RWPE2 (cell line): ENCODE measurements around the gene SP140.

Experiments
- ATAC-seq: fragments of 200-7000 bp; cut with Tn5 transposase; 3 replicates; pipeline ENCODE4 v1.9.1; 2021; ENCODE audit warnings: low read depth
- DNase-seq: peaks from one replicate; pipeline ENCODE4 v3.0.0-alpha.2; 2020; ENCODE audit warnings: low spot score
- H3K27ac ChIP-seq: fragments of 450-650 bp; 2 replicates; pipeline ENCODE4 v1.5.1; 2017; ENCODE audit warnings: mild to moderate bottlenecking; ENCODE audit not compliant: poor library complexity, severe bottlenecking
- H3K27me3 ChIP-seq: fragments of 250-450 bp; sonication (Bioruptor Pico); 2 replicates; pipeline ENCODE4 v1.5.1; 2021; ENCODE audit warnings: mild to moderate bottlenecking, moderate library complexity; ENCODE audit not compliant: insufficient read depth, poor library complexity, severe bottlenecking
- H3K36me3 ChIP-seq: fragments of 250-450 bp; sonication (Bioruptor Pico); 2 replicates; pipeline ENCODE4 v1.5.1; 2020; ENCODE audit warnings: low read depth, mild to moderate bottlenecking, moderate library complexity
- H3K4me1 ChIP-seq: fragments of 250-450 bp; sonication (Bioruptor Pico); 2 replicates; pipeline ENCODE4 v1.5.1; 2021; ENCODE audit warnings: mild to moderate bottlenecking, moderate library complexity; ENCODE audit not compliant: insufficient read depth, poor library complexity, severe bottlenecking
- H3K4me3 ChIP-seq: fragments of 250-450 bp; sonication (Bioruptor Pico); 2 replicates; pipeline ENCODE4 v1.5.1; 2021; ENCODE audit warnings: mild to moderate bottlenecking, moderate library complexity; ENCODE audit not compliant: severe bottlenecking
- H3K9me3 ChIP-seq: fragments of 250-450 bp; sonication (Bioruptor Pico); 2 replicates; pipeline ENCODE4 v1.5.1; 2021; ENCODE audit warnings: mild to moderate bottlenecking, moderate library complexity; ENCODE audit not compliant: severe bottlenecking
- CTCF ChIP-seq: fragments of 450-650 bp; IDR thresholded peaks from one replicate; pipeline ENCODE4 v1.5.1; 2017; ENCODE audit warnings: mild to moderate bottlenecking, moderate library complexity; ENCODE audit not compliant: poor library complexity, severe bottlenecking

Gene SP140

GRCh38 chr2:230231251-230231650 is 5.7 kb downstream of the SP140 start:
- Histone ChIP-seq H3K9me3 (peaks cover 6% of the 10 kb centered on the region), H3K4me1 (peaks cover 6% of the 10 kb centered on the region), H3K4me3 (no peak overlapping the region), H3K36me3 (no peaks in the 10 kb centered on the region), H3K27ac (no peak overlapping the region), H3K27me3 (no peaks in the 10 kb centered on the region)
- DNase-seq, result no peak
- ATAC-seq, result no peak
- TF ChIP-seq CTCF, result no peak

- Histone ChIP-seq H3K27me3 (no peaks in the 10 kb centered on the region), H3K27ac (no peak overlapping the region), H3K4me1 (peaks cover 6% of the 10 kb centered on the region), H3K4me3 (no peak overlapping the region), H3K9me3 (peaks cover 6% of the 10 kb centered on the region), H3K36me3 (no peaks in the 10 kb centered on the region)
- TF ChIP-seq CTCF, result no peak
- ATAC-seq (no peak), DNase-seq (no peak)
Observed at GRCh38 chr2:230234122-230234722, 8.7 kb downstream of the SP140 start.

- Histone ChIP-seq H3K27ac (no peak overlapping the region), H3K4me3 (no peak overlapping the region), H3K9me3 (peaks cover 6% of the 10 kb centered on the region), H3K27me3 (no peaks in the 10 kb centered on the region), H3K36me3 (no peaks in the 10 kb centered on the region), H3K4me1 (peaks cover 5% of the 10 kb centered on the region)
- no peak for DNase-seq
- no peak for ATAC-seq
- TF ChIP-seq CTCF, result no peak
Observed at GRCh38 chr2:230234845-230235244, 9.3 kb downstream of the SP140 start.

- TF ChIP-seq CTCF, result no peak
- Histone ChIP-seq H3K27ac (no peak overlapping the region), H3K27me3 (no peaks in the 10 kb centered on the region), H3K4me1 (peaks cover 4% of the 10 kb centered on the region), H3K9me3 (no peaks in the 10 kb centered on the region), H3K4me3 (no peak overlapping the region), H3K36me3 (no peaks in the 10 kb centered on the region)
- 0 out of 3 replicates have a peak, but pooled peaks have one; percentile 35 for ATAC-seq
- no peak for DNase-seq
Observed at GRCh38 chr2:230244211-230244610, 18.7 kb downstream of the SP140 start.

- no peak for ATAC-seq
Observed at GRCh38 chr2:230246206-230246605, 20.7 kb downstream of the SP140 start.

More at GRCh38 chr2:230246206-230246605, 20.7 kb downstream of the SP140 start:
- no peak for TF ChIP-seq CTCF
- peaks cover 4% of the 10 kb centered on the region for H3K4me1 ChIP-seq
- H3K36me3 ChIP-seq, result no peaks in the 10 kb centered on the region
- H3K4me3 ChIP-seq, result no peak overlapping the region
- no peak overlapping the region for H3K27ac ChIP-seq
- no peaks in the 10 kb centered on the region for H3K27me3 ChIP-seq
- DNase-seq, result no peak
- H3K9me3 ChIP-seq, result no peaks in the 10 kb centered on the region
